ENCODE data around the gene SLC39A5.

SLC39A5 gene

DNA sequence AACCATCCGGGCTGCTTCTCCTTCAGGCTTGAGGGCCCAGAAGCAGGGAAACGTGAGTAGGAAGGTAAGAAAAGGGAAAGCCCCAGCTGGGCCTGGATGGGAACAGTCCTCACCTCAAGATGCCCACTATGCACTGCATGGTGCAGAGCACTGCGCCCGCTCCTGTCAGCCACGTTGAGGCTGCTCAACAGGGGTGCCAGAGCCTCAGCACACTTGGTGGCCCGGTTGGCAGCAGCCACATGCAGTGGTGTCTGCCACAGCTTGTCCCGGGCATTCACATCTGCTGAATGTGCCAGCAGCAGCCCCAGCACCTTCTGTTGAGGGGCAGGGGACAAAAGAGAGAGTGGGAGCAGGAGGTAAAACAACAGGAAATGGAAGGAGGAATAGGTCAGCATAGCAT lies 25.8 kb downstream of the SLC39A5 start:
- Histone ChIP-seq H4K91ac (ENCODE audit: low read depth, low read length, poor library complexity) (no peak overlapping the region), H3K9me3 (replicated peaks in 1 of 2; ENCODE audit: control insufficient read depth in 2 of 2, insufficient read depth in 1 of 2, low read depth in 1 of 2, low read length in 2 of 2) (no peaks in the 10 kb centered on the region), H3K4me2 (ENCODE audit: insufficient read depth, low read length, poor library complexity, severe bottlenecking) (no peak overlapping the region), H3K23ac (ENCODE audit: low read depth, low read length, poor library complexity) (peak overlapping the region; percentile 67), H3K79me1 (ENCODE audit: low read depth, low read length) (peaks cover 10% of the 10 kb centered on the region), H2BK120ac (ENCODE audit: low read depth, low read length) (no peak overlapping the region), H2BK15ac (ENCODE audit: low read length) (no peak overlapping the region), H3K4me3 (ENCODE audit: low read length in 2 of 2) (no peak overlapping the region), H3K36me3 (replicated peaks in 1 of 2; ENCODE audit: control insufficient read depth in 2 of 2, insufficient read depth in 2 of 2, low read length in 2 of 2) (peaks cover 44 to 64% of the 10 kb centered on the region in 2 donors), H3K27ac (replicated peaks; ENCODE audit: low read length) (no peak overlapping the region), H3K18ac (ENCODE audit: low read length) (no peak overlapping the region), H3K14ac (ENCODE audit: low read length) (no peak overlapping the region), H4K8ac (ENCODE audit: low read depth, low read length) (no peak overlapping the region), H3K9ac (ENCODE audit: low read depth, low read length, poor library complexity) (peak overlapping the region; percentile 79), H2AFZ (ENCODE audit: low read length) (no peak overlapping the region), H3K4me1 (ENCODE audit: control insufficient read depth in 2 of 2, insufficient read depth in 1 of 2, low read depth in 1 of 2, low read length in 2 of 2) (peaks cover 8 to 12% of the 10 kb centered on the region in 2 donors), H2BK5ac (ENCODE audit: low read length) (no peak overlapping the region), H2BK12ac (ENCODE audit: low read length) (no peak overlapping the region), H2AK5ac (ENCODE audit: low read depth, low read length) (no peak overlapping the region), H3K4ac (ENCODE audit: low read length) (no peak overlapping the region), H3K27me3 (ENCODE audit: control insufficient read depth in 3 of 3, insufficient read depth in 3 of 3, low read depth in 1 of 3, low read length in 3 of 3) (no peaks in the 10 kb centered on the region)
- no peak for DNase-seq (ENCODE audit: low spot score)
- no CpG with 5 or more reads among the region's 7 CpGs for WGBS, 2 donors (ENCODE audit: extremely low coverage in 2 of 2, insufficient read length in 2 of 2, insufficient replicate concordance in 1 of 2)

DNA sequence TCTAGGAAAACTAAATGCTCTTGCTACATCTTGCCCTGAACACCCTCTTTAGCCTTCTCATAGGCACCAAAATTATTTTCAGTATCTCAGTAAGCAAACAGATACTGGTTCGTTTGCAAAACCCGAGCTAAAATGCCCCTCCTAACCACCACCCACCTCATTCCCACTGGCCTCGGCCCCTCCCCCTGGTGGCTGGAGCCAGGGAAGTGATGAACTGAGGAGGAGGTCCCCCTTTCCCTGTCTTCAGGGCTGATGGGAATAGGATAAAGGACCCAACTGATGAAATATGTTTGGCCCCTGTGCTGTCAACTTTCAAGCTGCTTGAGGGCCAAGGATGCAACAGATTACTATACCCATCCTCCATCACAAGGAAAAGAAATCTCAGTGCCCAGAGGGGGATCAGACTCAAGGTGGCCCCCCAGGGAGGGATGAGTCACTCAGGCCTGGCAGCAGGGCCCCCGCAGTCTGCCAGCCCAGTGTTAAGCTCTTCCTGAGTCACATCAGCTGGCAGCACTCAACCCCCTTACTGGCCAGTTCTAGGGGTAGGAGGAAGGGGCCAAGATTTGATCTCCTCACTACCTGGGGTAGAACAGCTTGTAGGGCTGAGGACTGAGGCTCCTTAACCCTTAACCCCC lies 26.6 kb downstream of the SLC39A5 start:
- peaks cover 10% of the 10 kb centered on the region for H3K79me1 ChIP-seq (ENCODE audit: low read depth, low read length)
- no peak overlapping the region for H4K91ac ChIP-seq (ENCODE audit: low read depth, low read length, poor library complexity)
- peaks cover 8 to 12% of the 10 kb centered on the region in 2 donors for H3K4me1 ChIP-seq (ENCODE audit: control insufficient read depth in 2 of 2, insufficient read depth in 1 of 2, low read depth in 1 of 2, low read length in 2 of 2)
- DNase-seq (ENCODE audit: low spot score), result no peak
- no peak overlapping the region for H2BK5ac ChIP-seq (ENCODE audit: low read length)
- no peaks in the 10 kb centered on the region for H3K27me3 ChIP-seq (ENCODE audit: control insufficient read depth in 3 of 3, insufficient read depth in 3 of 3, low read depth in 1 of 3, low read length in 3 of 3)
- H3K9me3 ChIP-seq (replicated peaks in 1 of 2; ENCODE audit: control insufficient read depth in 2 of 2, insufficient read depth in 1 of 2, low read depth in 1 of 2, low read length in 2 of 2), result no peaks in the 10 kb centered on the region
- H3K4me2 ChIP-seq (ENCODE audit: insufficient read depth, low read length, poor library complexity, severe bottlenecking), result no peak overlapping the region
- H3K4me3 ChIP-seq (ENCODE audit: low read length in 2 of 2), result peak overlapping the region in 1 of 2 donors; percentile 78
- H3K14ac ChIP-seq (ENCODE audit: low read length), result no peak overlapping the region
- H2AFZ ChIP-seq (ENCODE audit: low read length), result no peak overlapping the region
- no peak overlapping the region for H3K23ac ChIP-seq (ENCODE audit: low read depth, low read length, poor library complexity)
- no peak overlapping the region for H2BK12ac ChIP-seq (ENCODE audit: low read length)
- no peak overlapping the region for H2BK15ac ChIP-seq (ENCODE audit: low read length)
- no peak overlapping the region for H3K9ac ChIP-seq (ENCODE audit: low read depth, low read length, poor library complexity)
- WGBS, 2 donors (ENCODE audit: extremely low coverage in 2 of 2, insufficient read length in 2 of 2, insufficient replicate concordance in 1 of 2), result no CpG with 5 or more reads among the region's 4 CpGs
- H2BK120ac ChIP-seq (ENCODE audit: low read depth, low read length), result no peak overlapping the region
- H3K36me3 ChIP-seq (replicated peaks in 1 of 2; ENCODE audit: control insufficient read depth in 2 of 2, insufficient read depth in 2 of 2, low read length in 2 of 2), result peaks cover 44 to 57% of the 10 kb centered on the region in 2 donors
- no peak overlapping the region for H4K8ac ChIP-seq (ENCODE audit: low read depth, low read length)
- H3K4ac ChIP-seq (ENCODE audit: low read length), result no peak overlapping the region
- H3K18ac ChIP-seq (ENCODE audit: low read length), result no peak overlapping the region
- H3K27ac ChIP-seq (replicated peaks; ENCODE audit: low read length), result no peak overlapping the region
- no peak overlapping the region for H2AK5ac ChIP-seq (ENCODE audit: low read depth, low read length)

DNA sequence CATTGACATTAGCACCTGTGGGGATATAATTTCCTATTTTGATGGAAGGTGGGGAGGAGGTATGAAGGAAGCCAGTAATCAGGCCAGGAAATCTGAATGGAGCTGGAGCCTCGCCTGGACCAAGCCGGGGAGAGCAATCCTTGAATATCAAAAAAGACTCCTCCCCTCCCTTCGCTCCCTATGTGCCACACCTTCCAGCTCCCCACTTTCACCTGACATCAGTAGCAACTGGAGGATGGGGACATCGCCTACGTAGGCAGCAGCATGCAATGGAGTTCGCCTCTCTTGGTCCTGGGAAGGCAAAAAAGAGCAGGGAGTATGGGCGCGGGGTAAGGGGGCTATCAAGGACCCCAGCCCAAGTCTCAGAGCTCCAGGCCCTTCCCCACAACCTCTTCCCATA lies 27.2 kb downstream of the SLC39A5 start:
- Histone ChIP-seq H3K36me3 (replicated peaks in 1 of 2; ENCODE audit: control insufficient read depth in 2 of 2, insufficient read depth in 2 of 2, low read length in 2 of 2) (peaks cover 39 to 51% of the 10 kb centered on the region in 2 donors), H2BK120ac (ENCODE audit: low read depth, low read length) (no peak overlapping the region), H2AFZ (ENCODE audit: low read length) (peak overlapping the region; percentile 99), H3K18ac (ENCODE audit: low read length) (no peak overlapping the region), H3K4me1 (ENCODE audit: control insufficient read depth in 2 of 2, insufficient read depth in 1 of 2, low read depth in 1 of 2, low read length in 2 of 2) (peaks cover 8 to 12% of the 10 kb centered on the region in 2 donors), H3K4me2 (ENCODE audit: insufficient read depth, low read length, poor library complexity, severe bottlenecking) (peak overlapping the region; percentile 61), H3K4ac (ENCODE audit: low read length) (no peak overlapping the region), H3K9me3 (replicated peaks in 1 of 2; ENCODE audit: control insufficient read depth in 2 of 2, insufficient read depth in 1 of 2, low read depth in 1 of 2, low read length in 2 of 2) (no peaks in the 10 kb centered on the region), H2BK5ac (ENCODE audit: low read length) (no peak overlapping the region), H2AK5ac (ENCODE audit: low read depth, low read length) (no peak overlapping the region), H3K27me3 (ENCODE audit: control insufficient read depth in 3 of 3, insufficient read depth in 3 of 3, low read depth in 1 of 3, low read length in 3 of 3) (no peaks in the 10 kb centered on the region), H3K4me3 (ENCODE audit: low read length in 2 of 2) (peak overlapping the region; percentile 78 to 89), H2BK15ac (ENCODE audit: low read length) (no peak overlapping the region), H3K79me1 (ENCODE audit: low read depth, low read length) (peaks cover 10% of the 10 kb centered on the region), H4K91ac (ENCODE audit: low read depth, low read length, poor library complexity) (no peak overlapping the region), H2BK12ac (ENCODE audit: low read length) (no peak overlapping the region), H3K9ac (ENCODE audit: low read depth, low read length, poor library complexity) (peak overlapping the region; percentile 82), H4K8ac (ENCODE audit: low read depth, low read length) (no peak overlapping the region), H3K27ac (replicated peaks; ENCODE audit: low read length) (no peak overlapping the region), H3K23ac (ENCODE audit: low read depth, low read length, poor library complexity) (no peak overlapping the region), H3K14ac (ENCODE audit: low read length) (no peak overlapping the region)
- WGBS, 2 donors (ENCODE audit: extremely low coverage in 2 of 2, insufficient read length in 2 of 2, insufficient replicate concordance in 1 of 2), result no CpG with 5 or more reads among the region's 8 CpGs
- no peak for DNase-seq (ENCODE audit: low spot score)

DNA sequence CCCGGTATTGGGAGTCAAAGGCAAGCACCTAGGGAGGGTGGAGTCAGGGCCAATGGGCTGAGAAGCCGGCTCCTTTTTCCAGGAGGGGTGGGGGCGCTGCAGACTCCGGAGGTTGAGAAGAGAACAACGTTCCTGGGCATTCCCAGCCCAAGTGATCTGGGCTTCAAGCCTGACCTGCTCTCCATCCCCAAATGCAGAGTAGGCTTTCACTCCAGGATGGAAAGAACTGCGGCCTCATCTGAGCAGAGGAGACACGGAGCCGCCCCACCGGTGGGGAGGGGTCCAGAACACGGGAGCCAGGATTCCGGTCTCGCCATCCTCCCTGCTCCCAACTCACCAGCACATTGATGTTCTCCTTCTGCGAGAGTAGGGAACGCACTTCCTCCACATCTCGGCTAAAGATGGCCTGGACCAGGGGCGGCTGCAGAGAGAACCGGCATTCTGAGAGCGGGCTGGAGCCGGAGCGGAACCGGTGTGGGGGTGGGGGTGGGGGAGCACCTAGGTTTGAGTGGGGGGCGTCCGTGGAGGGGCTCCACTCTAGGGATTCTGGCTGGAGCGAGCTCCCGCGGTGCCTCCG lies 27.7 kb downstream of the SLC39A5 start:
- H3K18ac ChIP-seq (ENCODE audit: low read length), result peak overlapping the region; percentile 99
- no peak overlapping the region for H2AK5ac ChIP-seq (ENCODE audit: low read depth, low read length)
- no peak overlapping the region for H2BK12ac ChIP-seq (ENCODE audit: low read length)
- H3K36me3 ChIP-seq (replicated peaks in 1 of 2; ENCODE audit: control insufficient read depth in 2 of 2, insufficient read depth in 2 of 2, low read length in 2 of 2), result peaks cover 34 to 46% of the 10 kb centered on the region in 2 donors
- H2BK15ac ChIP-seq (ENCODE audit: low read length), result peak overlapping the region; percentile 74
- no peaks in the 10 kb centered on the region for H3K27me3 ChIP-seq (ENCODE audit: control insufficient read depth in 3 of 3, insufficient read depth in 3 of 3, low read depth in 1 of 3, low read length in 3 of 3)
- H2BK120ac ChIP-seq (ENCODE audit: low read depth, low read length), result peak overlapping the region; percentile 53
- H3K4me2 ChIP-seq (ENCODE audit: insufficient read depth, low read length, poor library complexity, severe bottlenecking), result peak overlapping the region; percentile 61
- no peak overlapping the region for H4K8ac ChIP-seq (ENCODE audit: low read depth, low read length)
- H3K4me3 ChIP-seq (ENCODE audit: low read length in 2 of 2), result peak overlapping the region; percentile 78 to 89
- no CpG with 5 or more reads among the region's 27 CpGs for whole genome bisulfite sequencing, 2 donors (ENCODE audit: extremely low coverage in 2 of 2, insufficient read length in 2 of 2, insufficient replicate concordance in 1 of 2)
- peak overlapping the region; percentile 99 for H3K9ac ChIP-seq (ENCODE audit: low read depth, low read length, poor library complexity)
- peak overlapping the region; percentile 99 for H2AFZ ChIP-seq (ENCODE audit: low read length)
- no peak overlapping the region for H4K91ac ChIP-seq (ENCODE audit: low read depth, low read length, poor library complexity)
- peak; percentile 41 for DNase-seq (ENCODE audit: low spot score)
- peaks cover 8 to 12% of the 10 kb centered on the region in 2 donors for H3K4me1 ChIP-seq (ENCODE audit: control insufficient read depth in 2 of 2, insufficient read depth in 1 of 2, low read depth in 1 of 2, low read length in 2 of 2)
- peaks cover 10% of the 10 kb centered on the region for H3K79me1 ChIP-seq (ENCODE audit: low read depth, low read length)
- H3K23ac ChIP-seq (ENCODE audit: low read depth, low read length, poor library complexity), result peak overlapping the region; percentile 82
- peak overlapping the region; percentile 92 for H3K14ac ChIP-seq (ENCODE audit: low read length)
- peak overlapping the region; percentile 62 for H3K27ac ChIP-seq (replicated peaks; ENCODE audit: low read length)
- H2BK5ac ChIP-seq (ENCODE audit: low read length), result no peak overlapping the region
- no peak overlapping the region for H3K4ac ChIP-seq (ENCODE audit: low read length)
- H3K9me3 ChIP-seq (replicated peaks in 1 of 2; ENCODE audit: control insufficient read depth in 2 of 2, insufficient read depth in 1 of 2, low read depth in 1 of 2, low read length in 2 of 2), result no peaks in the 10 kb centered on the region
